ENCODE measurements around the gene AFM. TPM values are rescaled to one million over a fixed set of nuclear protein-coding genes. Genes with fewer than 3 reads are reported as not detected.

The AFM gene
- total and polyA plus RNA-seq, 2 of the 13 experiments (the other 11 are each of a cell fraction or from before 2014, with no cell fraction given) = 0.13 to 1.8 TPM

DNA sequence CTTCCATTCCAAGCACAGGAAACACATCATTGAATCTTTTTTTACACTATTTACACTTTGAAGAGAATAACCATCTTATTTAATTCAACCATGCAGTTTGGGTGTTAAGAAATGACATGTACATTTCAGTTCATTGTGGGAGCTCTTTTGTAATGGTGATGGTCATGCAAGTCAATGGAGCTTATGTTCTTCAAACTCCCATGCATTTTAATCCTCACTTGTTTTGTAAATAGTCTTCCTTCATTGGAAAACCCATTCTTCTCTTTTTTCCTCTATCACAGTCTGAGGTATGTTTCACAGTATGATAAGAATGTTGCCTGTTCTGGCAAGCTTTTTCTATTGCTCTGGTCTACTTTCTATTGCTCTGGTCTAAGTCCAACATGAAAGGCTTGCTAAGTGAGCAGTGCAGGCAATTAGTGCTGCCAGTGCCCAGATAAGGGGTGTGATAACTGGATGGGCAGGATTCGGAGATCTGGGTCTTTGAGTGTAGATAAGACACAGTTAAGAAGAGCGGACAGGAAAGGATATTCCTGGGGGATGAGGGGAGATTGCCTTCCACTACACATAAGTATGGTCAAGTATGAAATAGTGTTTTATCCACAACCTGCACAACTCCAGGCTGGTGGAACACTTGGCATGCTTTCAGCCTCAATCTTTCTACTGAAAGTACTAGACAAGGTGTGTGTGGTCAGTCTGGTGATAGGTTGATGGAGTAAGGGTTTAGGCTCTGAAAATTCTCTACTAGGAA is 28.4 kb upstream of the AFM start (continued):
- TF ChIP-seq, protein P1, sequence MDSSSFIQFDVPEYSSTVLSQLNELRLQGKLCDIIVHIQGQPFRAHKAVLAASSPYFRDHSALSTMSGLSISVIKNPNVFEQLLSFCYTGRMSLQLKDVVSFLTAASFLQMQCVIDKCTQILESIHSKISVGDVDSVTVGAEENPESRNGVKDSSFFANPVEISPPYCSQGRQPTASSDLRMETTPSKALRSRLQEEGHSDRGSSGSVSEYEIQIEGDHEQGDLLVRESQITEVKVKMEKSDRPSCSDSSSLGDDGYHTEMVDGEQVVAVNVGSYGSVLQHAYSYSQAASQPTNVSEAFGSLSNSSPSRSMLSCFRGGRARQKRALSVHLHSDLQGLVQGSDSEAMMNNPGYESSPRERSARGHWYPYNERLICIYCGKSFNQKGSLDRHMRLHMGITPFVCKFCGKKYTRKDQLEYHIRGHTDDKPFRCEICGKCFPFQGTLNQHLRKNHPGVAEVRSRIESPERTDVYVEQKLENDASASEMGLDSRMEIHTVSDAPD (CRISPR knock-in tag; IDR thresholded peaks at IDR 0.05) = no peak; the same call in 1 of the 2 replicates
- TF ChIP-seq ZNF841 (CRISPR knock-in tag; IDR thresholded peaks at IDR 0.05; ENCODE audit: borderline replicate concordance) = 0 out of 2 replicates have a peak, but pooled peaks have one; percentile 21
- TF ChIP-seq, protein P2, sequence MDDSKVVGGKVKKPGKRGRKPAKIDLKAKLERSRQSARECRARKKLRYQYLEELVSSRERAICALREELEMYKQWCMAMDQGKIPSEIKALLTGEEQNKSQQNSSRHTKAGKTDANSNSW (CRISPR knock-in tag; IDR thresholded peaks at IDR 0.05; ENCODE audit: borderline replicate concordance) = no peak
- TF ChIP-seq, protein P3, sequence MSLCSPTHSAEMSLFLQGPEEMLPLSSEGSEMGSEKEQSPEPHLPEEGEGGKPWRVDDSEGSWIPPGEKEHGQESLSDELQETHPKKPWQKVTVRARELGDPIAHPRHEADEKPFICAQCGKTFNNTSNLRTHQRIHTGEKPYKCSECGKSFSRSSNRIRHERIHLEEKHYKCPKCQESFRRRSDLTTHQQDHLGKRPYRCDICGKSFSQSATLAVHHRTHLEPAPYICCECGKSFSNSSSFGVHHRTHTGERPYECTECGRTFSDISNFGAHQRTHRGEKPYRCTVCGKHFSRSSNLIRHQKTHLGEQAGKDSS (CRISPR knock-in tag; IDR thresholded peaks at IDR 0.05; ENCODE audit: borderline replicate concordance, low read depth) = no peak
- no peak for TF ChIP-seq RBM39 (IDR thresholded peaks at IDR 0.05; ENCODE audit: low read depth, low read length, poor library complexity, severe bottlenecking)
- TF ChIP-seq CCDC6 (CRISPR knock-in tag; IDR thresholded peaks at IDR 0.05) = no peak
- TF ChIP-seq, protein P4, sequence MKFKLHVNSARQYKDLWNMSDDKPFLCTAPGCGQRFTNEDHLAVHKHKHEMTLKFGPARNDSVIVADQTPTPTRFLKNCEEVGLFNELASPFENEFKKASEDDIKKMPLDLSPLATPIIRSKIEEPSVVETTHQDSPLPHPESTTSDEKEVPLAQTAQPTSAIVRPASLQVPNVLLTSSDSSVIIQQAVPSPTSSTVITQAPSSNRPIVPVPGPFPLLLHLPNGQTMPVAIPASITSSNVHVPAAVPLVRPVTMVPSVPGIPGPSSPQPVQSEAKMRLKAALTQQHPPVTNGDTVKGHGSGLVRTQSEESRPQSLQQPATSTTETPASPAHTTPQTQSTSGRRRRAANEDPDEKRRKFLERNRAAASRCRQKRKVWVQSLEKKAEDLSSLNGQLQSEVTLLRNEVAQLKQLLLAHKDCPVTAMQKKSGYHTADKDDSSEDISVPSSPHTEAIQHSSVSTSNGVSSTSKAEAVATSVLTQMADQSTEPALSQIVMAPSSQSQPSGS (CRISPR knock-in tag; IDR thresholded peaks at IDR 0.05) = no peak
- TF ChIP-seq ZNF33A (CRISPR knock-in tag; IDR thresholded peaks at IDR 0.05; ENCODE audit: borderline replicate concordance) = no peak
- no peak for TF ChIP-seq ZNF605 (CRISPR knock-in tag; IDR thresholded peaks at IDR 0.05)
- TF ChIP-seq, protein P5, sequence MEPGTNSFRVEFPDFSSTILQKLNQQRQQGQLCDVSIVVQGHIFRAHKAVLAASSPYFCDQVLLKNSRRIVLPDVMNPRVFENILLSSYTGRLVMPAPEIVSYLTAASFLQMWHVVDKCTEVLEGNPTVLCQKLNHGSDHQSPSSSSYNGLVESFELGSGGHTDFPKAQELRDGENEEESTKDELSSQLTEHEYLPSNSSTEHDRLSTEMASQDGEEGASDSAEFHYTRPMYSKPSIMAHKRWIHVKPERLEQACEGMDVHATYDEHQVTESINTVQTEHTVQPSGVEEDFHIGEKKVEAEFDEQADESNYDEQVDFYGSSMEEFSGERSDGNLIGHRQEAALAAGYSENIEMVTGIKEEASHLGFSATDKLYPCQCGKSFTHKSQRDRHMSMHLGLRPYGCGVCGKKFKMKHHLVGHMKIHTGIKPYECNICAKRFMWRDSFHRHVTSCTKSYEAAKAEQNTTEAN (CRISPR knock-in tag; conservative IDR thresholded peaks at IDR 0.05) = no peak
- TF ChIP-seq, protein P6, sequence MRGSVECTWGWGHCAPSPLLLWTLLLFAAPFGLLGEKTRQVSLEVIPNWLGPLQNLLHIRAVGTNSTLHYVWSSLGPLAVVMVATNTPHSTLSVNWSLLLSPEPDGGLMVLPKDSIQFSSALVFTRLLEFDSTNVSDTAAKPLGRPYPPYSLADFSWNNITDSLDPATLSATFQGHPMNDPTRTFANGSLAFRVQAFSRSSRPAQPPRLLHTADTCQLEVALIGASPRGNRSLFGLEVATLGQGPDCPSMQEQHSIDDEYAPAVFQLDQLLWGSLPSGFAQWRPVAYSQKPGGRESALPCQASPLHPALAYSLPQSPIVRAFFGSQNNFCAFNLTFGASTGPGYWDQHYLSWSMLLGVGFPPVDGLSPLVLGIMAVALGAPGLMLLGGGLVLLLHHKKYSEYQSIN (CRISPR knock-in tag; IDR thresholded peaks at IDR 0.05; ENCODE audit: borderline replicate concordance) = no peak
- TF ChIP-seq, protein P7, sequence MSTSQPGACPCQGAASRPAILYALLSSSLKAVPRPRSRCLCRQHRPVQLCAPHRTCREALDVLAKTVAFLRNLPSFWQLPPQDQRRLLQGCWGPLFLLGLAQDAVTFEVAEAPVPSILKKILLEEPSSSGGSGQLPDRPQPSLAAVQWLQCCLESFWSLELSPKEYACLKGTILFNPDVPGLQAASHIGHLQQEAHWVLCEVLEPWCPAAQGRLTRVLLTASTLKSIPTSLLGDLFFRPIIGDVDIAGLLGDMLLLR (CRISPR knock-in tag; IDR thresholded peaks at IDR 0.05) = no peak
- no peak for TF ChIP-seq DPF2 (CRISPR knock-in tag; IDR thresholded peaks at IDR 0.05; ENCODE audit: borderline replicate concordance, low read depth)
- TF ChIP-seq MEF2D (CRISPR knock-in tag; IDR thresholded peaks at IDR 0.05) = no peak
- no peak for TF ChIP-seq ADNP (CRISPR knock-in tag; IDR thresholded peaks at IDR 0.05)
- no peak for TF ChIP-seq NAIF1 (CRISPR knock-in tag; IDR thresholded peaks at IDR 0.05; ENCODE audit: borderline replicate concordance)
- TF ChIP-seq NFIC (IDR thresholded peaks at IDR 0.05; ENCODE audit: low read length) = no peak
- no peak for TF ChIP-seq ZSCAN29 (CRISPR knock-in tag; conservative IDR thresholded peaks at IDR 0.05)
- TF ChIP-seq POLR2A (IDR thresholded peaks at IDR 0.05; ENCODE audit: insufficient read depth in 1 of 2, low read depth in 2 of 2, low read length in 2 of 2) = peak; percentile 47 to 66; a peak in 3 of 4 replicates
- no peak for TF ChIP-seq CHD4 (IDR thresholded peaks at IDR 0.05; ENCODE audit: borderline replicate concordance, low read length)
